ENCODE data around the gene FRMD4A. TPM values are rescaled to one million over a fixed set of nuclear protein-coding genes. Genes with fewer than 3 reads are reported as not detected.

FRMD4A gene
- total RNA-seq, 1 experiment from 2014 or later: 18.3 TPM

DNA sequence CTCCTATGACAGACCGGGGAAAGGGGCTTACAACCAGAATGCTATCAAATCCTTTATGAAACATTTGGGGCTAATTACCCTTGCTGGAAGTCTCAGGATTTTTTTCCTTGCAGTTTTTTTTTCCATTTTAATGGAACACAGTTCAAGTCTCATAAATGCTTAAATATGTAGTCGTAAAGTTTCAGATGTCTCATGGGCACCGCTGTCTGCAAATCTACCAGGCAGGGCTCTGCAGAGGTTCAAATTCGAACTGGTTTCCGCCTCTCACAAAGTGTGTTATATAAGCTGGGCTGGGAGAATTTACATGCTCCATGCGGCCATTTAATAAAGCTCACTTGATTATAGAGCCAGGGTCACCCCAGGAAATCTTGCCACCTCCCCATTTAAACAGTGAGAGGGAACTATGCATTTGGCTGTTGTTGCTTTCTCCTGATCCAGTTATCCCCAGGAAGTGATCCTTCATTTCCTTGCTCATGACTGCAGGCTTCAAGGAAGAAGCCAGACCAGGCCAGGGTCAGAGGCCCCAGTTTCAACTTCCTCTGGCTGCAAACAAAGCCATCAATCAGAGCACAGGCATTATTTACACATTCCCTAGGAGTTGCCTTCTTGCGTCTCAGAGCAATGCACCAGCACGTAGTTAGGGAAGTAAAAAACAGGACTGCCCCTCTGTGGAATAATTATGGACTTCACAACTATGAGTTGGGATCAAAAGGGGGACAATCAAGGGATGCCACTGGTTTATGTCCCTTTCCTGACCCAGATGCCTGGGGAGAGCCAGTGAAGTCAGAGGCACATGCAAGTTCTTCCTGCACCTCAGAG, 385.1 kb downstream of the FRMD4A start:
- Histone ChIP-seq H3K4me3 (no peak overlapping the region), H2AFZ (0 out of 2 replicates have a peak overlapping the region, but pooled peaks have one; percentile 36), H3K36me3 (ENCODE audit: low read depth) (no peaks in the 10 kb centered on the region), H3K4me1 (replicated peaks; ENCODE audit: insufficient read depth) (peaks cover 36% of the 10 kb centered on the region), H3K27ac (peak overlapping the region; percentile 45), H3K79me2 (ENCODE audit: low read depth) (no peaks in the 10 kb centered on the region), H3K27me3 (ENCODE audit: insufficient read depth, low read depth) (no peaks in the 10 kb centered on the region), H4K20me1 (ENCODE audit: insufficient read depth) (no peaks in the 10 kb centered on the region), H3K9me2 (ENCODE audit: insufficient read depth) (no peaks in the 10 kb centered on the region), H3K9me3 (ENCODE audit: insufficient read depth, low read depth) (no peaks in the 10 kb centered on the region), H3K4me2 (peak overlapping the region; percentile 39), H3F3A (ENCODE audit: insufficient read depth, low read depth) (peaks cover 24% of the 10 kb centered on the region)
- intact Hi-C loops (cut with micrococcal nuclease; ENCODE audit: unreplicated experiment): loop anchor here (5.0 kb wide), 1 partner anchor 63 kb away; no protein-coding TSS in a partner anchor
- DNase-seq: peak in 1 of 2 experiments; percentile 80
- TF ChIP-seq EZH2 (IDR thresholded peaks at IDR 0.05; ENCODE audit: low read depth) (no peak), CTCF (conservative IDR thresholded peaks at IDR 0.05) (no peak)
- ChIA-PET POLR2A (ENCODE audit: unreplicated experiment) (interaction anchor here (1.1 kb wide), 1 partner anchor 52 kb away, joined by 3 read pairs; no protein-coding TSS in a partner anchor), CTCF (no interaction called here)
- no TSS peak for BruUV-seq (replicated peaks)

GRCh38 chr10:13944823-13945222, 385.9 kb downstream of the FRMD4A start:
- TF ChIP-seq CTCF (conservative IDR thresholded peaks at IDR 0.05) (no peak), EZH2 (IDR thresholded peaks at IDR 0.05; ENCODE audit: low read depth) (no peak)
- no peaks in the 10 kb centered on the region for H3K27me3 ChIP-seq (ENCODE audit: insufficient read depth, low read depth)
- H3K79me2 ChIP-seq (ENCODE audit: low read depth): no peaks in the 10 kb centered on the region
- H3K4me2 ChIP-seq: no peak overlapping the region
- no TSS peak for BruUV-seq (replicated peaks)
- no peaks in the 10 kb centered on the region for H4K20me1 ChIP-seq (ENCODE audit: insufficient read depth)
- no peak overlapping the region for H3K4me3 ChIP-seq
- H2AFZ ChIP-seq: no peak overlapping the region
- no peak for DNase-seq
- no peaks in the 10 kb centered on the region for H3K36me3 ChIP-seq (ENCODE audit: low read depth)
- H3K9me2 ChIP-seq (ENCODE audit: insufficient read depth): no peaks in the 10 kb centered on the region
- no peaks in the 10 kb centered on the region for H3K9me3 ChIP-seq (ENCODE audit: insufficient read depth, low read depth)
- ChIA-PET CTCF (no interaction called here), POLR2A (ENCODE audit: unreplicated experiment) (no interaction called here)
- H3K27ac ChIP-seq: no peak overlapping the region
- H3F3A ChIP-seq (ENCODE audit: insufficient read depth, low read depth): peaks cover 16% of the 10 kb centered on the region; the same call in 1 of the 2 replicates
- peaks cover 28% of the 10 kb centered on the region for H3K4me1 ChIP-seq (replicated peaks; ENCODE audit: insufficient read depth)
- intact Hi-C loops (cut with micrococcal nuclease; ENCODE audit: unreplicated experiment): loop anchor here (1.0 to 5.0 kb wide), 2 partner anchors 21 to 63 kb away; no protein-coding TSS in a partner anchor

GRCh38 chr10:13943735-13944398, 386.9 kb downstream of the FRMD4A start:
- Histone ChIP-seq H3K4me1 (replicated peaks; ENCODE audit: insufficient read depth) (peaks cover 19% of the 10 kb centered on the region), H3K4me2 (peak overlapping the region; percentile 28; the same call in 1 of the 2 replicates), H3K9me2 (ENCODE audit: insufficient read depth) (no peaks in the 10 kb centered on the region), H2AFZ (no peak overlapping the region), H3K27ac (no peak overlapping the region), H4K20me1 (ENCODE audit: insufficient read depth) (no peaks in the 10 kb centered on the region), H3K9me3 (ENCODE audit: insufficient read depth, low read depth) (no peaks in the 10 kb centered on the region), H3K36me3 (ENCODE audit: low read depth) (no peaks in the 10 kb centered on the region), H3K79me2 (ENCODE audit: low read depth) (no peaks in the 10 kb centered on the region), H3K4me3 (no peak overlapping the region), H3K27me3 (ENCODE audit: insufficient read depth, low read depth) (no peaks in the 10 kb centered on the region), H3F3A (ENCODE audit: insufficient read depth, low read depth) (peaks cover 8% of the 10 kb centered on the region; the same call in 1 of the 2 replicates)
- no TSS peak for BruUV-seq (replicated peaks)
- intact Hi-C loops (cut with micrococcal nuclease; ENCODE audit: unreplicated experiment): loop anchor here (1.0 kb wide), 1 partner anchor 20 kb away; no protein-coding TSS in a partner anchor
- ChIA-PET CTCF (no interaction called here), POLR2A (ENCODE audit: unreplicated experiment) (no interaction called here)
- DNase-seq: peak; percentile 22 to 50
- no peak for TF ChIP-seq CTCF (conservative IDR thresholded peaks at IDR 0.05)
